Measurements from ENCODE around the gene CTPS1.

DNA sequence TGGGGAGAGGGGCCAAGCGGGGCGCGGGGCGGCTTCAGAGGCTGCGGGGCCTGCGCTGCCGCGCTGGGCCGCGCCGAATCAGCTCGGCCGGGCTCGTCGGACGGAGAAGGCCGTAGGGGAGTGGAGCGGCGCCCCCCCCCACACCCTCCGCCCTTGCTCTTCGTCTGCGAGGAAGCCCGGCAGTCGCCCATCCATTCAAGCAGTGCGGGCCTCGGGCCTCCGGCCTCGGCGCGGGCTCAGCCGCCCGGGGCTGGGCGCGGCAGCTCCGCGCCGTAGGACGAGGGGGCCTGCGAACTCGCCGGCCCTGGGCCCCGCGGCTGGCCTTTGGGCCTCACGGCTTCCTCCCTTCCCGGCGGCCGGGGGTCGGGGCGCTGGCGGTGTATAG, 564 bp downstream of the CTPS1 start:
- TF ChIP-seq CTCF (IDR thresholded peaks at IDR 0.05) (no peak), POLR2A (IDR thresholded peaks at IDR 0.05) (no peak), EP300 (IDR thresholded peaks at IDR 0.05) (no peak)
